Activated CD4-positive, alpha-beta T cell treated with anti-CD3 and anti-CD28 coated beads for 36 hours (primary cell): ENCODE data around the gene TULP1. TPM values are rescaled to one million over a fixed set of nuclear protein-coding genes. Genes with fewer than 3 reads are reported as not detected.

ENCODE experiments used
- ATAC-seq: fragments of 200-7000 bp; cut with Tn5 transposase; one replicate; pipeline ENCODE4 v1.10.0; 2021; ENCODE audit warnings: mild to moderate bottlenecking, moderate library complexity
- CTCF ChIA-PET: fragments of 350-600 bp; sonication (Branson Sonifier 250); formaldehyde crosslinking; loops from one replicate; lab custom pipeline; 2021; ENCODE audit warnings: antibody characterized with exemption; lab: Charles Lee
- POLR2A ChIA-PET: fragments of 350-600 bp; sonication (Branson Sonifier 250); formaldehyde crosslinking; loops from one replicate; lab custom pipeline; 2021; ENCODE audit warnings: antibody characterized with exemption, inconsistent platforms; lab: Charles Lee
- DNase-seq: peaks from one replicate; pipeline ENCODE4 v3.0.0-alpha.2; 2020
- H3K27ac Mint-ChIP-seq: one replicate; pipeline ENCODE4 v1.8.0; 2021; ENCODE audit warnings: mixed read lengths
- H3K27me3 Mint-ChIP-seq: one replicate; pipeline ENCODE4 v1.8.0; 2021; ENCODE audit warnings: mixed read lengths
- H3K36me3 Mint-ChIP-seq: one replicate; pipeline ENCODE4 v1.8.0; 2021; ENCODE audit warnings: low read depth, mixed read lengths
- H3K4me1 Mint-ChIP-seq: one replicate; pipeline ENCODE4 v1.8.0; 2021; ENCODE audit warnings: mixed read lengths
- H3K4me3 Mint-ChIP-seq: one replicate; pipeline ENCODE4 v1.8.0; 2021; ENCODE audit warnings: mild to moderate bottlenecking, moderate library complexity, mixed read lengths
- H3K9me3 Mint-ChIP-seq: one replicate; pipeline ENCODE4 v1.8.0; 2021; ENCODE audit warnings: low read depth, mixed read lengths
- intact Hi-C, 2 experiments: fragments of 100-400 bp; cut with DNase I in 1 of 2; cut with micrococcal nuclease in 1 of 2; formaldehyde crosslinking; loops; one replicate each; pipeline versions ENCODE4 v1.14.2 to v1.15.1; 2022 to 2024; cut with DNase I, micrococcal nuclease
- total RNA-seq, 2 experiments: library from RNA; stranded (reverse); gene quantifications; one replicate each; pipeline ENCODE4 v1.2.3, GENCODE V29; 2021

Gene TULP1
- total RNA-seq, 2 experiments from 2014 or later: not detected

DNA sequence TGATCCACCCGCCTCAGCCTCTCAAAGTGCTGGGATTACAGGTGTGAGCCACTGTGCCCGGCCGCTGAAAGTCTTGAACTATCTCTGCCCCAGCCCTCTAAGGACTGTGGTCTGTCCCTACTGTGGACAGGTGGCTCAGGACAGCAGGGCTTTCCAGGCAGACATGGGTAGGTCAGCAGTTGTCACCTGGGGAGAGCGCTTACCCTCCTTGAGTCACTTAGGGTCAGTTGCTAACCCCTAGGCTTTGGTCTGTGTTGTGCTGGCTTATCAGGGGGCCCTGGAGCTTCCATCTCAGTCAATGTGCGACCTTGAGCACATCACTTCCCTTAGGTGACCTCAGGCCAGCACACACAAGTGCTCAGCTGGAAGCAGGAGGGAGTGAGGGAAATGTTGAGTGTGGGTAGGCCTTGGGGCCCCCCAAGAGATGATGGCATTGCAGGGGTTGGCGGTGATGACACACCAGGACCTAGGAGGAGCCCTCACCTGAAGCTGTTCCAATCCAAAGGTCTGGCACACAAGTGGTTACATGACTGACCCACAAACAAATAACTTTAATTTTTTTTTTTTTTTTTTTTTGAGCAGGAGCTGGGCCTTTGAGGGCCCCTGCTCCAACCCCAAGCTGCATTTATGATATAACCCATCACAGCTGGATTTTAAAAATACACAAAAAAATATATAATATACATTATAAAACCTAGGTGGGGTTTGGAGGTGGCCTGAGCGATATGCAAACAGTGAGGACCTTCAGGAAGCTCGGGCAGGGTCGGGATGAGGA lies 39.4 kb downstream of the TULP1 start:
- intact Hi-C loops: loop anchor here in 1 of 2 experiments (5.0 kb wide), 1 partner anchor 1236 kb away; the partner anchor contains the start of gene HMGA1
- peak; percentile 34 for DNase-seq
- Mint-ChIP-seq H3K27ac (peak overlapping the region; percentile 75), H3K4me1 (peaks cover 35% of the 10 kb centered on the region), H3K4me3 (no peak overlapping the region), H3K9me3 (no peaks in the 10 kb centered on the region), H3K36me3 (peaks cover 48% of the 10 kb centered on the region), H3K27me3 (no peaks in the 10 kb centered on the region)
- POLR2A ChIA-PET: interaction anchor here (0.6 to 1.5 kb wide), 10 partner anchors 9 to 255 kb away, joined by 3 to 5 read pairs (median 4); no protein-coding TSS in a partner anchor
- peak; percentile 11 for ATAC-seq
- CTCF ChIA-PET: interaction anchor here (0.6 to 1.8 kb wide), 6 partner anchors 9 to 621 kb away, joined by 3 to 6 read pairs (median 3); no protein-coding TSS in a partner anchor

DNA sequence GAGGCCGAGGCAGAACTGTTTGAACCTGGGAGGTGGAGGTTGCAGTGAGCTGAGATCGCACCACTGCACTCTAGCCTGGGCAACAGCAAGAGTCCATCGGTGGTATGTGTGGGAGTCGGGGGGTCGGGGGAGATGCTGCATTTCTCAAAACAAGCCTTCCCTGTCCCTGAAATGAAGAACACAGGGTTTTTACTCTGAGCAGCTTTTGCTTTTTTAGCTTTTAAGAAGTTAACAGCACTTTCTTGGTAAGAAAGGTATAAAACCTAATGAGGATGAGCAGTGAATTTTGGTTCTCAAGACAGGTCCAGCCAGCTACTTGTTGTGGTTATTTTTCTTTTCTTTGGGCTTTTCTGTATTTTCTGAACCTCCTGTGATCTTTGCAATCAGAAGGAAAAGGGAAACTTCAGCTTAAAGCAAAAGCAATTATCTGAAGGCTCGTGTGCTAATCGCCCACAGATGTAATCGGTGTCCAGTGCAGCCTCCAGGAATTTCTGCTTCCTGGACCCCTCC lies 40.8 kb downstream of the TULP1 start:
- ATAC-seq: no peak
- Mint-ChIP-seq H3K9me3 (no peaks in the 10 kb centered on the region), H3K4me1 (peaks cover 44% of the 10 kb centered on the region), H3K27ac (peak overlapping the region; percentile 39), H3K4me3 (peak overlapping the region; percentile 93), H3K27me3 (no peaks in the 10 kb centered on the region), H3K36me3 (peaks cover 59% of the 10 kb centered on the region)
- ChIA-PET CTCF (interaction anchor here (0.5 to 1.6 kb wide), 8 partner anchors 12 to 265 kb away, joined by 3 to 5 read pairs (median 4); no protein-coding TSS in a partner anchor), POLR2A (interaction anchor here (0.6 to 3.1 kb wide), 7 partner anchors 15 to 1761 kb away, joined by 3 to 11 read pairs (median 3); partner anchors contain the start of genes TEAD3 and UQCC2)
- intact Hi-C loops: loop anchor here in 1 of 2 experiments (1.0 to 5.0 kb wide), 2 partner anchors 25 to 1235 kb away; partner anchors contain the start of genes HMGA1 and TEAD3
- DNase-seq: no peak

DNA sequence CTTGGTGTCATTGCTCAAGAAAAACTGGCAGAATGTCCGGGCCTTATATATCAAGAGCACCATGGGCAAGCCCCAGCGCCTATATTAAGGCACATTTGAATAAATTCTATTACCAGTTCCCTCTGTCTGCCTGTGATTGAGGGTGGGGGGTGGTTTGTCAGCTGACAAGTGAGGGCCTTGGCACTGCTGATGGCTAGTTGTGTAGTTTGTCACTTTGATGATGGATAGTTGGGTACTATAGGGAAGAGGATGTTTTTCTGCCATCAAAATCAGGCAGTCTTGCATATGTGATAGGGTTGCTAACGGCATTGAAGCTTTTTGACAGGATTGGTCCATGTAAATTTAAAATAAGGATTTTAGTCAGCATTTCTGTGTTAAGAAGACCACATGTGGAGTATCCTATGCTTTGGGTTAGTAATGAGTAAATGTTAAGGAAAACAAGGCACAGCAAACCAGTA lies 42.0 kb downstream of the TULP1 start:
- no peaks in the 10 kb centered on the region for H3K9me3 Mint-ChIP-seq
- intact Hi-C loops: loop anchor here in 1 of 2 experiments (5.0 kb wide), 1 partner anchor 1233 kb away; the partner anchor contains the start of gene HMGA1
- H3K4me3 Mint-ChIP-seq: peak overlapping the region; percentile 93
- peaks cover 60% of the 10 kb centered on the region for H3K36me3 Mint-ChIP-seq
- POLR2A ChIA-PET: interaction anchor here (0.6 to 3.1 kb wide), 8 partner anchors 27 to 985 kb away, joined by 3 to 11 read pairs (median 5); partner anchors contain the start of gene TEAD3
- DNase-seq (no peak), ATAC-seq (no peak)
- H3K27me3 Mint-ChIP-seq: no peaks in the 10 kb centered on the region
- CTCF ChIA-PET: interaction anchor here (1.1 to 1.6 kb wide), 3 partner anchors 125 to 171 kb away, joined by 3 to 5 read pairs (median 3); no protein-coding TSS in a partner anchor
- H3K27ac Mint-ChIP-seq: peak overlapping the region; percentile 98
- peaks cover 44% of the 10 kb centered on the region for H3K4me1 Mint-ChIP-seq

DNA sequence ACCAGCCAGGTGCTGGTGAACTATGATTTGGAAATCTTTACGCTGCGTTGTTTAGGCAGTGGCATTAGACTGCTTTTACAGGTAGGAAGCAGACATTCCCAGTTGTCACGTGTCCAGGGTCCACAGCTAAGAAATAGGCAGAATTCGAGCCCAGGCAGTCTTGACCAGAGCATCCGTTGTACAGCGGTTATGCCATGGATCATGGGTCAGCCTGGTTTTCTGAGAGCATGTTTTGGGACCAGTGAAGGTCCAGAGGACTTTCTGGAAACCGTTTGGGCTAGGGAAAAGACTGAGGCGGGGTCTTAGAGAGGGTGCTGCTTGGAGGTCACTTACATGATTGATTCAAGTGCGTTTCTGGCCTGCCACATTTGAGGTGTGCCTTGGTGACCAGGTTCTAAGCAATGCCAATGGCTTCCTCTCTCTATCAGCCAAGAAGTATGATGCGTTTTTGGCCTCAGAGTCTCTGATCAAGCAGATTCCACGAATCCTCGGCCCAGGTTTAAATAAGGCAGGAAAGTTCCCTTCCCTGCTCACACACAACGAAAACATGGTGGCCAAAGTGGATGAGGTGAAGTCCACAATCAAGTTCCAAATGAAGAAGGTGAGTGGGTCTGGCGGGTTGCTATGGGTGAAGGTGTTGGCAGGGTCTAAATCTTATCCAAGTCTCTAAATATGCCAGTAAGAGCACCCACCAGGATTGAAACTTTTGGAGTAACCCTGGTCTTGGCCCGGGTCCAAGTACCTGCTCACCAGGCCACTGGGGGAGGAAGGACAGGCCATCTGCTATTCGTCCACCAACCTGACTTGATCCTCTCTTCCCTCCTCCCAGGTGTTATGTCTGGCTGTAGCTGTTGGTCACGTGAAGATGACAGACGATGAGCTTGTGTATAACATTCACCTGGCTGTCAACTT lies 42.7 kb downstream of the TULP1 start:
- peak; percentile 45 for DNase-seq
- Mint-ChIP-seq H3K27ac (peak overlapping the region; percentile 98), H3K4me3 (peak overlapping the region; percentile 93), H3K36me3 (peaks cover 60% of the 10 kb centered on the region), H3K9me3 (no peaks in the 10 kb centered on the region), H3K4me1 (peaks cover 44% of the 10 kb centered on the region), H3K27me3 (no peaks in the 10 kb centered on the region)
- intact Hi-C loops: loop anchor here in 1 of 2 experiments (2.0 to 5.0 kb wide), 5 partner anchors 217 to 1233 kb away; partner anchors contain the start of genes ANKS1A, ARMC12, FKBP5 and HMGA1
- POLR2A ChIA-PET: interaction anchor here (1.1 to 3.1 kb wide), 2 partner anchors 27 to 169 kb away, joined by 3 to 11 read pairs; partner anchors contain the start of gene TEAD3
- CTCF ChIA-PET: interaction anchor here (1.1 to 1.4 kb wide), 2 partner anchors 128 to 170 kb away, joined by 3 read pairs; no protein-coding TSS in a partner anchor
- no peak for ATAC-seq

DNA sequence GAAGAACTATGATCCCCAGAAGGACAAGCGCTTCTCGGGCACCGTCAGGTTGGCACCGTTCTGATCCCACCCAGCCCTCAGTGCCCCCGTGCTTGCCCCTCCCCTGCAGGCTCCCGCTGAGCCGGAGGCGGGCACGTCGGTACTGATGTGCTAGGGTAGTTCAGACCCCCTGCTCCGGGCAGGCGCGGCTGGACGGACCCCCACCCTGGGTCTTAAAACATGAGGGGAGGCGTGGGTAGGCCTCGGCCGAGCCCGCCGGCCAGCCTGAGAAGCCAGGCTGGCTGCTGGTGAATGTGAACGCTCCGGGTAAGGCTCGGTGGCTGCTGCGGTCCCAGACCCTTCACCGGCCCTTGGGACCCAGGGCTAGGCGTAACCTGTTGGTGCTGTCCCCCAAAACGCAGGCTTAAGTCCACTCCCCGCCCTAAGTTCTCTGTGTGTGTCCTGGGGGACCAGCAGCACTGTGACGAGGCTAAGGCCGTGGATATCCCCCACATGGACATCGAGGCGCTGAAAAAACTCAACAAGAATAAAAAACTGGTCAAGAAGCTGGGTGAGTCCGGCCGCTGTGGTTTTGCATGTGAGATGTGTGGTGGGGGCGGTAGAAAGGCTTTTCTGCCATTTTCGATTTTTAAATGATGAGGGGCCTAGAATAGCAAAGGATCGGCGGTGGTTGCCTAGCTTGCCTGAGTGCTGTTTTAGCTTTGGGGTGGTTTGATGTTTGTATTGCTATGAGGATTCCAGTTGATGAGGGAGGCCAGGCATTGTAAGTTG lies 43.5 kb downstream of the TULP1 start:
- H3K4me1 Mint-ChIP-seq: peaks cover 44% of the 10 kb centered on the region
- H3K9me3 Mint-ChIP-seq: no peaks in the 10 kb centered on the region
- DNase-seq (no peak), ATAC-seq (no peak)
- intact Hi-C loops: loop anchor here (1.0 to 5.0 kb wide), 11 partner anchors 17 to 580 kb away; partner anchors contain the start of genes FANCE (in 2 of the 2), PPARD (in 2 of the 2), ANKS1A (in 1 of the 2) and ARMC12 (in 1 of the 2)
- H3K36me3 Mint-ChIP-seq: peaks cover 63% of the 10 kb centered on the region
- POLR2A ChIA-PET: interaction anchor here (0.5 to 3.1 kb wide), 2 partner anchors 28 to 122 kb away, joined by 5 to 11 read pairs; partner anchors contain the start of gene TEAD3
- CTCF ChIA-PET: interaction anchor here (2.0 to 3.9 kb wide), 2 partner anchors 12 to 127 kb away, joined by 16 to 23 read pairs; partner anchors contain the start of gene PPARD
- H3K27ac Mint-ChIP-seq: peak overlapping the region; percentile 98
- peak overlapping the region; percentile 93 for H3K4me3 Mint-ChIP-seq
- H3K27me3 Mint-ChIP-seq: no peaks in the 10 kb centered on the region

DNA sequence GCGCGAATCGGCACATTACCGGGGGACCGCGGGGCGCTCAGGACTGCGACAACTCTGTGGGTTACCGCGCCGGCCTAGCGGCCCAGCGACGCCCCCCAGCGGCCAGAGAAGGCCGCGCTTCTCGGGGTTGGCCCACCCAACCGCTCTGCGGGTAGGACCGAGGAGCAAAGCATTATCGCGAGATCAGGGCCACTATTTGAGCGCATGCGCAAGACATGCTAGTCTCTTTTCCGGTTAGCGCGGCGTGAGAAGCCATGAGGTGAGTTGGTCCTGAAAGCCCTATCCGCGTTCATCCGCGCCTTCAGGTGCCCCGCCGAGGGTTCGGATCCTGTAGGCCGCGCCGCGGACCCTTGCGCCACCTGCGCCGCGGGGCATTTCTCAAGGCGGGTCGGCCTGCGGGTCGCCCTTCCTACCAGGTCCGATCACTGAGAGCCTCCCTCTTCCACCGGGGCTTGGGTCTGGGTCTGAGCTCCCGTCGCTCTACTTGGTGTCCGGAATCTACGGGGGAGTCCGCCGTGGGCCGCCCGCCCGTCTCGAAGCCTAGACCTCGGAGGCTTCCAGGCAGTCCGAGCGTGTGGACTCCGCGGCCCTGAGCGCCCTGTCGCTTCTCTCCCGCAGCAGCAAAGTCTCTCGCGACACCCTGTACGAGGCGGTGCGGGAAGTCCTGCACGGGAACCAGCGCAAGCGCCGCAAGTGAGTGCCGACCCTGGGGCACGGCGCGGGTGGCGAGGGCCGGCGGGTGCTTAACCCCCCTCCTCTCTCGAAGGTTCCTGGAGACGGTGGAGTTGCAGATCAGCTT lies 44.3 kb downstream of the TULP1 start, which contains the start of gene RPL10A:
TSS of gene RPL10A (plus strand) at position 221 of the 799 bp plus-strand sequence. CDS start at position 255, 34 bp downstream.
- Mint-ChIP-seq H3K4me1 (peaks cover 43% of the 10 kb centered on the region), H3K27ac (peak within 1 kb of the TSS; percentile 98), H3K36me3 (peaks cover 64% of the 10 kb centered on the region), H3K9me3 (no peaks in the 10 kb centered on the region), H3K4me3 (peak within 1 kb of the TSS; percentile 93), H3K27me3 (no peaks in the 10 kb centered on the region)
- POLR2A ChIA-PET: interaction anchor here (0.5 to 1.5 kb wide), 5 partner anchors 8 to 126 kb away, joined by 3 to 7 read pairs (median 5); partner anchors contain the start of genes FANCE and PPARD
- intact Hi-C loops: loop anchor here (1.0 to 5.0 kb wide), 11 partner anchors 16 to 580 kb away; partner anchors contain the start of genes FANCE (in 2 of the 2), PPARD (in 2 of the 2), ANKS1A (in 1 of the 2) and ARMC12 (in 1 of the 2)
- peak; percentile 87 for ATAC-seq
- DNase-seq: peak; percentile 97
- CTCF ChIA-PET: interaction anchor here (0.7 to 3.9 kb wide), 11 partner anchors 12 to 209 kb away, joined by 3 to 38 read pairs (median 5); partner anchors contain the start of genes FANCE, PPARD and ZNF76

DNA sequence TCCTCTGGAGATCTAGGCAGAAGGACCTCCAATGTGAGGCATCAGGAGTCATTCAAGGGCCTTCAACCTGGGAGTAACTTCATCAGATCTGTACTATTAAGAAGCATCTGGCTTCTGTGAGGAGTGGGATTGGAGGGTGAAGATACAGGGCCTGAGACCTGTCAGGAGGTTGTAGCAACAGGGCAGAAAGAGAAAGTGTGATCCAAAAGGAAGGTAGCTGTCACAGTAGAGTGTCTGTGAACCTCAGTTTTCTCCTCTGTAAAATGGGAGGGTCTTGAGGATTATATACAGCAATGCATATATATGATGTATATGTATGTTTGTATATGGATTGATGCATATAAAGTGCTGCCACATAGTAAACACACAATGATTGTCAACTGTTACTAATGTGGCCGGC lies 47.0 kb downstream of the TULP1 start:
- DNase-seq (no peak), ATAC-seq (no peak)
- Mint-ChIP-seq H3K27me3 (no peaks in the 10 kb centered on the region), H3K4me1 (peaks cover 22% of the 10 kb centered on the region), H3K36me3 (peaks cover 57% of the 10 kb centered on the region), H3K27ac (no peak overlapping the region), H3K4me3 (no peak overlapping the region), H3K9me3 (no peaks in the 10 kb centered on the region)
- CTCF ChIA-PET: interaction anchor here (0.6 to 3.9 kb wide), 7 partner anchors 9 to 170 kb away, joined by 3 to 38 read pairs (median 5); partner anchors contain the start of genes DEF6 and FANCE
- POLR2A ChIA-PET: interaction anchor here (1.0 kb wide), 1 partner anchor 8 kb away, joined by 3 read pairs; no protein-coding TSS in a partner anchor
- intact Hi-C loops: loop anchor here in 1 of 2 experiments (5.0 kb wide), 1 partner anchor 222 kb away; the partner anchor contains the start of gene FKBP5

DNA sequence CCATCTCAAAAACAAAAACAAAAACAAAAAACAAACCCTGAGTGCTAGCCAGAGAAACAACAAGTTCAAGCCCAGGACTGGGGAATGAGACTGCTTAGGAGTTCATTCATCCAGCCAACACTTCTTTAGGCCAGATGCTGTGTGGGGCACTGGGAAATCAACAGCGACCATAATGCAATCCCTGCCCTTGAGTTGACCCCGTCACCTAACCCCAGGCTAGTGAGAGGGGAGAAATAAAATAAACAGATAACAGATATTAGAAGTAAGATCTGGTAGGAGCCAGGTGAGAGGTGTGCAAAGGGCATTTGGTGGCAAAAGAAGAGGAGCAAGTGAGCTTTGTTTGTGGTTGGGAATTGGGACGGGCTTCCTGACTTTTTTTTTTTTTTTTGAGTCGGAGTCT lies 49.4 kb downstream of the TULP1 start:
- Mint-ChIP-seq H3K4me3 (no peak overlapping the region), H3K27me3 (no peaks in the 10 kb centered on the region), H3K4me1 (peaks cover 10% of the 10 kb centered on the region), H3K27ac (no peak overlapping the region), H3K36me3 (peaks cover 49% of the 10 kb centered on the region), H3K9me3 (no peaks in the 10 kb centered on the region)
- CTCF ChIA-PET: interaction anchor here (0.6 to 1.0 kb wide), 9 partner anchors 13 to 171 kb away, joined by 3 to 6 read pairs (median 3); partner anchors contain the start of gene PPARD
- ATAC-seq: no peak
- DNase-seq: no peak
- intact Hi-C loops: no loop called here
- POLR2A ChIA-PET: interaction anchor here (0.5 to 1.0 kb wide), 3 partner anchors 11 to 712 kb away, joined by 3 read pairs; partner anchors contain the start of gene FANCE
